ENCODE results near the gene CNNM3. TPM values are rescaled to one million over a fixed set of nuclear protein-coding genes. Genes with fewer than 3 reads are reported as not detected.

The CNNM3 gene
- total and polyA plus RNA-seq, 4 donors, result 10.0 to 19.8 (median 16.1) TPM

DNA sequence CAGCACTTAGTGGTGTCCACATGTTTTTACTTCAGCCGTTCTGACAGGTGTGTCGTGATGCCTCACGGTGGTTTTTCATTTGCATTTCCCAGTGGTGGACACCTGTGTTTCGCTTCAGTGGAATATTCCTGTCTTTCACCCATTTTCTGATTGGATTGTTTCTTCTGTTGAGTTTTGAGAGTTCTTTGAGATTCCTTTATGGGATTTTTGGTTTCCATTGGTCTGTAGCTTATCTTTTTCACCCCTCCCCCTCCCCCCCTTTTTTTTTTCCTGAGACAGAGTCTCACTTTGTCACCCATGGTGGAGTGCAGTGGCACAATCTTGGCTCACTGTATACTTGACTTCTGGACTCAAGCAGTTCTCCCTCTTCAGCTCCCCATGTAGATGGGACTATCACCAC is 19.8 kb downstream of the CNNM3 start:
- Histone ChIP-seq H3K36me3 (ENCODE audit: control insufficient read depth in 4 of 4, insufficient read depth in 3 of 4, low read depth in 1 of 4, low read length in 3 of 4) (peaks cover 0 to 17% (median 6%) of the 10 kb centered on the region in 4 donors), H3K27me3 (ENCODE audit: control insufficient read depth in 4 of 4, insufficient read depth in 4 of 4, low read length in 3 of 4) (no peaks in the 10 kb centered on the region), H3K27ac (ENCODE audit: low read depth in 1 of 2, low read length in 2 of 2) (no peak overlapping the region), H3K4me3 (ENCODE audit: low read depth in 1 of 3, low read length in 3 of 3) (no peak overlapping the region), H3K9ac (ENCODE audit: low read depth in 1 of 2, low read length in 2 of 2) (no peak overlapping the region), H3K9me3 (ENCODE audit: control insufficient read depth in 4 of 4, low read length in 3 of 4) (no peaks in the 10 kb centered on the region), H3K4me1 (ENCODE audit: control insufficient read depth in 4 of 4, insufficient read depth in 4 of 4, low read length in 3 of 4) (peaks cover 15 to 32% (median 29%) of the 10 kb centered on the region in 4 donors)
- no peak for DNase-seq (ENCODE audit: low spot score)
- no peak for TF ChIP-seq JUND (IDR thresholded peaks at IDR 0.05)
- no peak for TF ChIP-seq TAF1 (conservative IDR thresholded peaks at IDR 0.05)
- no peak for TF ChIP-seq YY1 (IDR thresholded peaks at IDR 0.05)
- no peak for TF ChIP-seq FOXA2 (IDR thresholded peaks at IDR 0.05)
- no peak for TF ChIP-seq CTCF (IDR thresholded peaks at IDR 0.05; ENCODE audit: low read depth, low read length, missing input control)
- no peak for TF ChIP-seq MAX (IDR thresholded peaks at IDR 0.05)
- no peak for TF ChIP-seq EGR1 (IDR thresholded peaks at IDR 0.05; ENCODE audit: low read depth in 2 of 2)
- TF ChIP-seq GABPA (IDR thresholded peaks at IDR 0.05 in 1 of 2, conservative IDR thresholded peaks at IDR 0.05 in 1 of 2), result no peak
- no peak for TF ChIP-seq SP1 (IDR thresholded peaks at IDR 0.05)
- TF ChIP-seq HNF4A (conservative IDR thresholded peaks at IDR 0.05), result no peak
- TF ChIP-seq RXRA (IDR thresholded peaks at IDR 0.05), result no peak
- no peak for TF ChIP-seq HNF4G (IDR thresholded peaks at IDR 0.05)
- TF ChIP-seq NR2F2 (IDR thresholded peaks at IDR 0.05), result no peak
- no peak for TF ChIP-seq ZBTB33 (IDR thresholded peaks at IDR 0.05)
- no peak for TF ChIP-seq FOXA1 (IDR thresholded peaks at IDR 0.05)
- TF ChIP-seq REST (IDR thresholded peaks at IDR 0.05), result no peak
- TF ChIP-seq RAD21 (IDR thresholded peaks at IDR 0.05), result no peak
- 97% methylated on average over 4 of the region's 4 CpGs for WGBS

- no peak overlapping the region for H3K4me3 ChIP-seq (ENCODE audit: low read depth in 1 of 3, low read length in 3 of 3)
- peaks cover 0 to 17% (median 6%) of the 10 kb centered on the region in 4 donors for H3K36me3 ChIP-seq (ENCODE audit: control insufficient read depth in 4 of 4, insufficient read depth in 3 of 4, low read depth in 1 of 4, low read length in 3 of 4)
- WGBS, result 95% methylated on average over 9 of the region's 9 CpGs
- no peak for DNase-seq (ENCODE audit: low spot score)
- peaks cover 3 to 17% (median 12%) of the 10 kb centered on the region in 4 donors for H3K4me1 ChIP-seq (ENCODE audit: control insufficient read depth in 4 of 4, insufficient read depth in 4 of 4, low read length in 3 of 4)
- no peaks in the 10 kb centered on the region for H3K27me3 ChIP-seq (ENCODE audit: control insufficient read depth in 4 of 4, insufficient read depth in 4 of 4, low read length in 3 of 4)
- H3K9ac ChIP-seq (ENCODE audit: low read depth in 1 of 2, low read length in 2 of 2), result no peak overlapping the region
- H3K27ac ChIP-seq (ENCODE audit: low read depth in 1 of 2, low read length in 2 of 2), result no peak overlapping the region
- no peaks in the 10 kb centered on the region for H3K9me3 ChIP-seq (ENCODE audit: control insufficient read depth in 4 of 4, low read length in 3 of 4)
- TF ChIP-seq HNF4A (conservative IDR thresholded peaks at IDR 0.05) (no peak), EGR1 (IDR thresholded peaks at IDR 0.05; ENCODE audit: low read depth in 2 of 2) (no peak), TAF1 (conservative IDR thresholded peaks at IDR 0.05) (no peak), RAD21 (IDR thresholded peaks at IDR 0.05) (no peak), RXRA (IDR thresholded peaks at IDR 0.05) (no peak), HNF4G (IDR thresholded peaks at IDR 0.05) (no peak), JUND (IDR thresholded peaks at IDR 0.05) (no peak), YY1 (IDR thresholded peaks at IDR 0.05) (no peak), FOXA1 (IDR thresholded peaks at IDR 0.05) (no peak), NR2F2 (IDR thresholded peaks at IDR 0.05) (no peak), SP1 (IDR thresholded peaks at IDR 0.05) (no peak), ZBTB33 (IDR thresholded peaks at IDR 0.05) (no peak), GABPA (IDR thresholded peaks at IDR 0.05 in 1 of 2, conservative IDR thresholded peaks at IDR 0.05 in 1 of 2) (no peak), MAX (IDR thresholded peaks at IDR 0.05) (no peak), ATF3 (IDR thresholded peaks at IDR 0.05) (no peak)
Measured at GRCh38 chr2:96837575-96837974, 21.5 kb downstream of the CNNM3 start.

All from liver (tissue), 9 donors.